Adipocyte (in vitro differentiated cells): ENCODE data around the gene SHISA7.
"Not testable (repeated sequence)": the region's sequence is repeated elsewhere in the genome, so short reads cannot be mapped to it uniquely, and the experiment has no call there.

Source experiments
- DNase-seq: peaks from one replicate; pipeline ENCODE4 v3.0.0-alpha.2; 2015; ENCODE audit warnings: low read depth
- H3K27me3 ChIP-seq: replicated peaks from 2 replicates; pipeline ENCODE4 v1.7.0; 2013; ENCODE audit warnings: mild to moderate bottlenecking, low read length, moderate library complexity; ENCODE audit not compliant: control insufficient read depth, insufficient read depth
- H3K36me3 ChIP-seq: 2 replicates; pipeline ENCODE4 v1.7.0; 2013; ENCODE audit warnings: low read length, mild to moderate bottlenecking, moderate library complexity; ENCODE audit not compliant: control insufficient read depth, insufficient read depth, severe bottlenecking
- H3K4me1 ChIP-seq: 2 replicates; pipeline ENCODE4 v1.7.0; 2013; ENCODE audit warnings: mild to moderate bottlenecking, low read length, moderate library complexity; ENCODE audit not compliant: control insufficient read depth, insufficient read depth
- H3K4me3 ChIP-seq: 2 replicates; pipeline ENCODE4 v1.7.0; 2013; ENCODE audit warnings: mild to moderate bottlenecking, low read length, moderate library complexity
- H3K9ac ChIP-seq: 2 replicates; pipeline ENCODE4 v1.7.0; 2013; ENCODE audit warnings: mild to moderate bottlenecking, low read length, moderate library complexity
- H3K9me3 ChIP-seq: 2 replicates; pipeline ENCODE4 v1.7.0; 2013; ENCODE audit warnings: mild to moderate bottlenecking, low read length, moderate library complexity; ENCODE audit not compliant: control insufficient read depth

SHISA7 gene

GRCh38 chr19:55401390-55401789 lies 41.7 kb downstream of the SHISA7 start:
- H3K4me1 ChIP-seq, H3K27me3 ChIP-seq, H3K4me3 ChIP-seq, DNase-seq, H3K9me3 ChIP-seq, H3K9ac ChIP-seq: not testable (repeated sequence)
- H3K36me3 ChIP-seq, result peaks cover 45% of the 10 kb centered on the region

DNA sequence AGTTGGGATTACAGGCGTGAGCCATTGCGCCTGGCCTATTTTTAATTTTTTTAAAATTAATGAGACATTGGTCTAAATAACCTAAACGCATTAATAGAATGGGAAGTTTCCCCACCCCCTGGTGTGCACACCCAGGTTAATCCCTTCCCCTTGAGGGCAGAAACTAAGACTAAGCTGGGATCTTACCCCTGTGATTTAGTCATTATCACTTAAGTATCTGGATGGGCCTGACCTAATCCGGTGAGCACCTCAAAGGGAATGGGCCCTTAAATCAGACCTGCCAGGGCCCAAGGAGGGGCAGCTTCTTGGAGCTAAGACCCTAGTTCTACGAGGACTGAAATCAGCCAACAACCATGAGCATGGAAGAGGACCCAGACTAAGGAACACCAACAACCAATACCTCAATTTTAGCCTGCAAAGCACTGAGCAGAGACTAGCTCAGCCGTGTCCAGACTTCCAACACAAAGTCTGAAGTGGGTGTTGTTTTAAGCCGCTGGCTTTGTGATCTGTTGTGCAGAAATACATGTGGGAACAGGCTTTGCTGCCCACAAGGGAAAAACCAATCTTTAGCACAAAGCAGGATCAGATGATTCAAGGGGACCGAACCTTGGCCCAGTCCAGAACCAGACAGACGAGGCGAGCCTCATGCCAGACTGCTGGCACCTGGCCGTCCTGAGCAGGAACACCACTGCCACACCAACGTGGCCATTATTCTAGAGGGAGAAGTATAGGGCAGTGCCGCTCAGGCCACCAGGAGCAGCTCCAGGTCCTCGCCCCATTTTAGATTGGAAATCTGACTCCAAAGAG lies 42.6 kb downstream of the SHISA7 start:
- DNase-seq, result no peak
- H3K9me3 ChIP-seq, result no peaks in the 10 kb centered on the region
- no peaks in the 10 kb centered on the region for H3K27me3 ChIP-seq
- no peak overlapping the region for H3K9ac ChIP-seq
- no peaks in the 10 kb centered on the region for H3K4me1 ChIP-seq
- no peak overlapping the region for H3K4me3 ChIP-seq
- peaks cover 36% of the 10 kb centered on the region for H3K36me3 ChIP-seq

GRCh38 chr19:55398200-55398925 lies 44.7 kb downstream of the SHISA7 start:
- H3K4me1 ChIP-seq, result no peaks in the 10 kb centered on the region
- peaks cover 25% of the 10 kb centered on the region for H3K36me3 ChIP-seq
- H3K4me3 ChIP-seq, result no peak overlapping the region
- H3K27me3 ChIP-seq, result no peaks in the 10 kb centered on the region
- no peak overlapping the region for H3K9ac ChIP-seq
- no peak for DNase-seq
- H3K9me3 ChIP-seq, result no peaks in the 10 kb centered on the region

DNA sequence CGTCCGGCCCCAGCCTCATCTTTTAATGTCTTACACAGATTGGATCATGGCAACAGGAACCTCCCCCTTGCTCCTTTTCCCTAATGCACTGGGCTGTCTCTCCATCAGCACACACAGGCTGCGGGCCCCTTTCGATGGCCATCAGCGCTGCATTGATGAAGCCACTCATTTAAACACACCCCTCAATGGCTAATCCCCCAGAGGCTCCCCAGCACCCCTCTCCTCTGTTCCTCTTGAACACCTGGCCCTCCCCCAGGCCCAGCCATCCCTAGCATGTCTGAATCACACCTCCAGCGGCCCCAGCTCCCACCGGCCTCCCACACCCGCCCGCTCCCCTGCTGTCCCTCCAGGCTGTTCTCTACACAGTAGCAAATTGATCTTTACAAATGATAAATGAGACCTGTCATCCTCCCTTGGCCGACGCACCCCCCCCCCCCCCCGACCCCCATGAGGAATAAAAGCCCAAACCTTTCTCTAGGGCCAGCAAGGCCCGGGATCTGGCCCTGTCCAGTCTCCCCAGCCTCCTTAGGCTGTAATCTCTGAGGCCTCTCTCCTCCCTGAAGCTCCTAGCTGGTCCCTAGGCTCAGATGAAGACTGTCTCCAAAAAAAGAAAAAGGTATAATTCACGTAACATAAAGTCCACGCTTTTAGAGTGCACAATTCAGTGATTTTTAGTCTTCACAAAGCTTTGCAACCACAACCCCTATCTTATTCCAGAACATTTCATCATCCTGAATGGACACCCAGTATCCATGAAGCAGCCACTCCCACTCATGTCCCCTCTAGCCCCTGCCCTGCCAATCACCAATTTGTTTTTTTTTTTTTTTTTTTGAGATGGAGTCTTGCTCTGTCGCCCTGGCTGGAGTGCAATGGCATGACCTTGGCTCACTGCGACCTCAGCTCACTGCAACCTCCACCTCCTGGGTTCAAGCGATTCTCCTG lies 50.0 kb downstream of the SHISA7 start:
- H3K27me3 ChIP-seq, result no peaks in the 10 kb centered on the region
- peaks cover 32% of the 10 kb centered on the region for H3K36me3 ChIP-seq
- H3K4me1 ChIP-seq, result peaks cover 38% of the 10 kb centered on the region
- no peak overlapping the region for H3K4me3 ChIP-seq
- no peak for DNase-seq
- H3K9ac ChIP-seq, result no peak overlapping the region
- no peaks in the 10 kb centered on the region for H3K9me3 ChIP-seq

DNA sequence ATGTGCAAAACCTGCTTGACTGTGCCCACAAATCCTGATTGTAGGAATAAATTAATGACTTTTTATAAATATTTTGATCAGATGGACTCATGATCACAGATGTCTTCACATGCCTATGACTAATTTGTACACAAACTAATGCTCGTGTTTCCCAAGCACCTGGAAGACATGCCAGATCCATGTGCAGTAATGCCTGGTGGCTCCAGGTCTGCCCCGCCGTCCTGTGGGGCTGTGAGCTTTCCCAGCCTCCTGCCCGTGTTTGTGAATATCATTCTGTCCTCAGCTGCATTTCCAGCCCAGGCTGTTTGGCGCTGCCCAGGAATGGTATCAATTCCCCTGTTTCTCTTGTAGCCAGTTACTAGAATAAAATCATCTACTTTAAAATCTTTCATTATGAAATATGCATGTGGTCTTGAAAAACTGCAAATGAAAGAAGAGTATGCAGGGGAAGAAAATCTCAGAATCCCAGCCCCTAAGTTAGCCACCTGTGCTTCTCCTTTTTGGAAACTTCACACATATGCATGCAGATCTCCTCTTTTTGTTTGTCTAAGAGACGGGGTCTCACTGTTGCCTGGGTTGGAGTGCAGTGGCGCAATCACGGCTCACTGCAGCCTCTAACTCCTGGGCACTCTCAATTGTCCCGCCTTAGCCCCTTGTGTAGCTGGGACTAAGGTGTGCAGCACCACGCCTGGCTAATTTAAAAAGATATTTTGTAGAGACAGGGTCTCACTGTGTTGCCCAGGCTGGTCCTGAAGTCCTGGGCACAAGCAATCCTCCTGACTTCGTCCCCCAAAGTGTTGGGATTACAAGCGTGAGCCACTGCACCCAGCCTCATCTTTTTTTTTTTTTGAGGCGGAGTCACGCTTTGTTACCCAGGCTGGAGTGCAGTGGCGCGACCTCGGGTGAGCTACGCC lies 51.1 kb downstream of the SHISA7 start:
- Histone ChIP-seq H3K9ac (peak overlapping the region; percentile 98), H3K27me3 (no peaks in the 10 kb centered on the region), H3K4me1 (peaks cover 49% of the 10 kb centered on the region), H3K4me3 (no peak overlapping the region), H3K9me3 (no peaks in the 10 kb centered on the region), H3K36me3 (peaks cover 43% of the 10 kb centered on the region)
- DNase-seq, result no peak

- Histone ChIP-seq H3K36me3 (peaks cover 44% of the 10 kb centered on the region), H3K4me3 (no peak overlapping the region), H3K27me3 (no peaks in the 10 kb centered on the region), H3K4me1 (peaks cover 52% of the 10 kb centered on the region), H3K9me3 (no peaks in the 10 kb centered on the region), H3K9ac (peak overlapping the region; percentile 98)
- DNase-seq, result no peak
Observed at GRCh38 chr19:55391191-55391670, 51.9 kb downstream of the SHISA7 start.

DNA sequence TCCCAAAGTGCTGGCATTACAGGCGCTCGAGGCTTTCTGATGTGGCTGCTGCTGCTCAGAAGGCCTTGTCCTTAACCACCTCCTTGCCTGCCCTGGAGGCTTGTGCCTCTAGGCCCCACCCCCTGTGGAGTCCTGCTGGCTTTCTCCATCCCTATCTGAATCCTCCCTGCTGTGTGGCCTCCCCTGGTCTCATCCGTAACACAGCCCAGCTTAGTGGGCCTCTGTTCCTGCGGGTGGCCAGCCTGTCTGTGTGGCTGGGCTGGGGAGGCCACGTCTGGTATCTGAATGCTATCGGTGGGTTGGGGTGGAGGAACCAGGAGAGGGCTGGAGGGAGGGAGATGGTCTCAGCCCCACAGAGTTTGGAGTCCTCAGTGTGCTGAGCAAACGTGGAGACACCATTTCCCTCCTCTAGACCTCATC lies 52.6 kb downstream of the SHISA7 start:
- Histone ChIP-seq H3K27me3 (no peaks in the 10 kb centered on the region), H3K4me1 (peaks cover 52% of the 10 kb centered on the region), H3K4me3 (no peak overlapping the region), H3K9me3 (no peaks in the 10 kb centered on the region), H3K36me3 (peaks cover 44% of the 10 kb centered on the region), H3K9ac (peak overlapping the region; percentile 98)
- no peak for DNase-seq

- Histone ChIP-seq H3K4me1 (peaks cover 56% of the 10 kb centered on the region), H3K27me3 (no peaks in the 10 kb centered on the region), H3K9ac (peak overlapping the region; percentile 98), H3K4me3 (no peak overlapping the region), H3K9me3 (no peaks in the 10 kb centered on the region), H3K36me3 (peaks cover 44% of the 10 kb centered on the region)
- no peak for DNase-seq
Observed at GRCh38 chr19:55389386-55390317, 53.4 kb downstream of the SHISA7 start.

DNA sequence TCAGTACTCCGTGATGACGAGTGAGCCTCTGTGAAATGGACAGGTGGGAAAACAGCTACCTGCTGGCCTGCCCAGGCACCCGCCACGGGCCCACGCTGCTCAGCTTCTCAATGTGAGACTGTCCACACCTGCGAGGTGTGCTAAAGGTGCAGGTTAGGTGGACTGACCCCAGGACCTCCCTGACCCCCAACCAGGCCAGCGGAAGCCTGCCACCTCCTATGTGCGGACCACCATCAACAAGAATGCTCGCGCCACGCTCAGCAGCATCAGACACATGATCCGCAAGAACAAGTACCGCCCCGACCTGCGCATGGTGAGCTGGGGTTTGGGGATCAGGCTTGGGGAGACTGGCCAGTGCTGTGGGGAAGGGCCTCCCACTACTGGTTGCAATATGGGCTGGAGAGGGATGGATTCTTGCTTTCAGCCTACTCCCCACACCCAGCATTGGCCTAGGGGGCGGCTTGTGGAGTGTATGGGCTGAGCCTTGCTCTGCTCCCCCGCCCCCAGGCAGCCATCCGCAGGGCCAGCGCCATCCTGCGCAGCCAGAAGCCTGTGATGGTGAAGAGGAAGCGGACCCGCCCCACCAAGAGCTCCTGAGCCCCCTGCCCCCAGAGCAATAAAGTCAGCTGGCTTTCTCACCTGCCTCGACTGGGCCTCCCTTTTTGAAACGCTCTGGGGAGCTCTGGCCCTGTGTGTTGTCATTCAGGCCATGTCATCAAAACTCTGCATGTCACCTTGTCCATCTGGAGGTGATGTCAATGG lies 55.2 kb downstream of the SHISA7 start:
- H3K36me3 ChIP-seq, result peaks cover 44% of the 10 kb centered on the region
- peaks cover 64% of the 10 kb centered on the region for H3K4me1 ChIP-seq
- peak overlapping the region; percentile 92 for H3K4me3 ChIP-seq

More for the DNA sequence above, 55.2 kb downstream of the SHISA7 start:
- Histone ChIP-seq H3K9ac (peak overlapping the region; percentile 98), H3K9me3 (no peaks in the 10 kb centered on the region), H3K27me3 (no peaks in the 10 kb centered on the region)
- no peak for DNase-seq
